Measurements from ENCODE around the gene BCLAF1. TPM values are rescaled to one million over a fixed set of nuclear protein-coding genes. Genes with fewer than 3 reads are reported as not detected.

The BCLAF1 gene
- 168 and 271 TPM in 2 replicates for total RNA-seq (2014; rRNA removed; shearing (Covaris generic))

GRCh38 chr6:136289579-136290409 lies at the start of gene BCLAF1:
TSS of gene BCLAF1 (minus strand) at chr6:136289846. CDS start at chr6:136279866, 9,980 bp downstream.
- peak; percentile 99 for DNase-seq (ENCODE audit: low read depth)

GRCh38 chr6:136338486-136338885 lies 48.8 kb upstream of the BCLAF1 start:
- no peak for DNase-seq (ENCODE audit: low read depth)

- DNase-seq (ENCODE audit: low read depth), result no peak
Measured at GRCh38 chr6:136337606-136338005, 48.0 kb upstream of the BCLAF1 start.

DNA sequence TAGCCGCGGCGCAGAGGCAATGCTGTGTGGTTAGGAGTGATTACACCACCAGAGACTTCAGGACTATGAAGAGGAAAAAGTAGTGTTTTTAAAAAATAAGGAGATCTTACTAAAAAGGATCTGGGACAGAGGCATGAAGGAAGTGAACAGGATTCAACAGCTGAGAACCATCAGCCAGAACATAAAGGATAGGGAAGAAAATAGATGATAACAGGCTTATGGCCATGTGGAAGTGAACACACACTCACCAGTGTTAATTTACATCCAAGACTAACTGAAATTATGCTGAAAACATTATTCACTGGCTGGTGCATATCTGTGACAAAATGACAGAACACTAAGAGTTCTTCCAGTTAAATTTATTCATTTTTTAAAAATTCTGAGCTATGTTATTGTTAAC lies 47.5 kb upstream of the BCLAF1 start:
- DNase-seq (ENCODE audit: low read depth), result no peak

- DNase-seq (ENCODE audit: low read depth), result no peak
Measured at GRCh38 chr6:136335736-136336363, 46.2 kb upstream of the BCLAF1 start.

GRCh38 chr6:136334853-136335252 lies 45.2 kb upstream of the BCLAF1 start:
- no peak for DNase-seq (ENCODE audit: low read depth)

DNA sequence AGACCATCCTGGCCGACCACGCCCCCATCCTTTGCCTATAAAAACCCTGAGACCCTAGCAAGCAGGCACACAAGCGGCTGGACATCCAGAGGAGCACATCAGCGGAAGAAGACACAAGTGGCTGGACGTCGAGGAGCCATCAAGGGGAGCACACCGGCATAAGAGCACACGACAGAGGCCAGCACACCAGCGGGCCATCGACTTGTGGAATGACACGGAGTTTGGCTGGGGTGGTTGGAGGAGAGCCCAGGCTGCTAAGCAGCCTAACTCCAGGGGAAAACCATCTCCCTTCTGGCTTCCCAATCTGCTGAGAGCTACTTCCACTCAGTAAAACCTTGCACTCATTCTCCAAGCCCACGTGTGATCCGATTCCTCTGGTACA lies 44.8 kb upstream of the BCLAF1 start:
- no peak for DNase-seq (ENCODE audit: low read depth)

GRCh38 chr6:136333824-136334464 lies 44.3 kb upstream of the BCLAF1 start:
- no peak for DNase-seq (ENCODE audit: low read depth)

GRCh38 chr6:136331461-136331860 lies 41.8 kb upstream of the BCLAF1 start:
- DNase-seq (ENCODE audit: low read depth), result no peak

- DNase-seq (ENCODE audit: low read depth), result no peak
Measured at GRCh38 chr6:136330634-136331033, 41.0 kb upstream of the BCLAF1 start.

GRCh38 chr6:136326038-136326553 lies 36.5 kb upstream of the BCLAF1 start:
- peak; percentile 15 for DNase-seq (ENCODE audit: low read depth)

DNA sequence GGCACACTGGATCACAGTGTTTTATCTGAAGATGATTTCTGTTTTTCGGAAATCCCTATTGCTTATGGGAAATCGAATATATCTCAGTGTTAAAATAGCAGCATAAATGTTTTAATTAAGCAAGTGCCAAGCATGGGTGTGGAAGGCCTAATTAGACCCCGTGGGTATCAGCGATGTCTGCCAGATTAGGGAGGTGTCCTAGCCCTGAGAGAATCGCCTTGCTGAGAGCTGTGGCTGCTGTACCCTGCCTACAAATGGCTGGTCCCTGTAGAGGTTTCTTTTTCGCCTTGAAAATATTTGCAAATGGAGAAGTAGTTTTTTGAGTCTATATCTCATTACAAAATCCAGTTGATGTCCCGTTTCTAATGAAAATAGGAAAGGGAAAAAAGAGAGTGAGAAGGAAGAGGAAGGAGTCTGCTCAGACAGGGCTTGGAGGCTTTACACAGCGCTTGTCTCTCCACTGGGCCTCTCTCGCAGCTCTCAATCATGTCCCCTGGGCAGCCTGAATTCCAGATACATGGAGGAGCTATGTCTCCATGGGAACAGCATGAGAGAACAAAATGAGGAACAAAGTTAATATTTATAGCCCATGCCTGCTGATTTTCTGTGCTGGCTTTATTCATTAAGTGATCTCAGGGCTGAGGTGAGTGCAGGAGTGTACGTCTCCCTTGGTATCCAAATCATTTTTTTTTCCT lies 35.2 kb upstream of the BCLAF1 start:
- no peak for DNase-seq (ENCODE audit: low read depth)

DNA sequence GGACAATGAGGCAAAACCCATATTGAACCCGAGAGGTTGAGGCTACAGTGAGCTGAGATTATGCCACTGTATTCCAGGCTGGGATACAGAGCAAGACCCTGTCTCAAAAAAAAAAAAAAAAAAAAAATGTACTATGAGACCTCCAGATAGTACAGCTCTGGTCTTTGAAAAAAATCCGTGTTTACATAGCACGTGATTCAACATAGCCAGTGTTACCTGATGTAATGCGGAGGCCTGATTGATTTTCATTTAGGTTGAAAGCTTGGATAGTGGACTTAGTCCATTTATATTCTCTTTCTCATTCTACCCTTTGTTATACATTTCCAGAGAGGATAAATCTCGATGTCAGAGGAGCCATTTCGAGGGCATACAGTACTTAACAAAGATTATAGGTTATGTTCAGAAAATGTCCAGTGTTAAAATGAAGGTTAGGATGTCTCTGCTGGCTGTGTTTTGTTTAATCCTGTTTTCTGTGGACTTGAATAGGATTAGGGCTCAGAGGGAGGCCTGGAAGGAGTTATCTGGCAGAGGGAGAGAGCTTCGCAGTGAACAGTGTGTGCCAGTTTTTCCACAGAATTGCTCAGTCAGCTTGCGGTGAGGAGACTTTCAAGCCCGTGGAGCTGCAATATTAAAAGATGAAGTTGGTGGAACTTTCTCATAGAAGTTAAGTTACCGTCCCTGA lies 33.9 kb upstream of the BCLAF1 start:
- no peak for DNase-seq (ENCODE audit: low read depth)

DNA sequence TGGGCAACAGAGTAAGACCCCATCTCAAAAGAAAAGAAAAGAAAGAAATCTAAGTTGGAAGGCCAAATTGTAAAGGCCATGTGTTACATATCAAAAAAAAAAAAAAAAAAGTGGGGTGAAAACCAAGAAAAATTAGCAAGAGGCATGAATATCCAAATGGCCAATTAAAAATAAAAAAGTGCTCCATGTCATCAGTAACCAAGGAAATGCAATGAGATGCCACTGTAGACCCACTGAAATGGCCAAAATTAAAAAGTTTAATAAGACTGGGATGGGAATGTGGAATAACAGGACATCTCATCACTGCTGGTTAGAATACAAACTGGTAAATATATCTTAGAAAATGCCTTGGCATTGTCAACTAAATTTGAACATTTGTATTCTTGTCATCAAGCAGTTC lies 30.1 kb upstream of the BCLAF1 start:
- DNase-seq (ENCODE audit: low read depth), result no peak

- no peak for DNase-seq (ENCODE audit: low read depth)
Measured at GRCh38 chr6:136318676-136319075, 29.0 kb upstream of the BCLAF1 start.

DNA sequence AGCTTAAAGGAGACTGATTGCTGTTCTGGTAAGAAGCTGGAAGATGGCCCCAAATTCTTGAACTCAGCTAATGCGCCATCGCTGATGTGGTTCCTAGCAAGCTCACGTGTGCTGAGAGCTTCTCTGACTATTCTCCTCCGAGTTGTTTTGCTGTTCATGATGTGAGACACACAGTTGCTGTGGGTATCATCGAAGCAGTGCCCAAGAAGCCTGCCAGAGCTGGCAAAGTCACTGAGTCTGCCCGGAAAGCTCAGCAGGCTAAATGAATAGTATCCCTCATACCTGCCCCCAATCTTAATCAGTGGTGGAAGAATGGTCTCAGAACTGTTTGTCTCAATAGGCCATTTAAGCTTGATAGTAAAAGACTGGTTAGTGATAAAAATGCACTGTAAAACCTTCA lies 28.3 kb upstream of the BCLAF1 start:
- DNase-seq (ENCODE audit: low read depth), result no peak

- DNase-seq (ENCODE audit: low read depth), result peak; percentile 54
Measured at GRCh38 chr6:136317021-136317694, 27.5 kb upstream of the BCLAF1 start.

GRCh38 chr6:136315594-136315993 lies 25.9 kb upstream of the BCLAF1 start:
- no peak for DNase-seq (ENCODE audit: low read depth)

DNA sequence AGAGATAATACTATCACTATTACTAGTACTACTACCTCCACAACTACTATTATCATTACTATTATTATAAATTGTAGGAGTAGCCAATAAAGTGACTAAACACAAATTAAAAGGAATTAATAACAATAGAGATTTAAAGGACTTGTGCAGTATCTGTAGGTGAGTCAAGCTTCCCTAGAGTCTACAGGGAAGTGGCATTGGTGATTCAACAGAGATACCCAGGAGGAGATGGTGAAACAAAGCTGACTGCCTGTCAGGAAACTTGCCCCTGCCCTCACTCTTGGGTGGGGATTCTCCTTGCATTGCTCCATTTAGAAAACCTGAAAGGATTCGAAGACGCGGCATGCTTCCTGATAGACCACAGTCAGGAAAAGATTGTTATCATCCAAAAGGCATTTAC lies 23.3 kb upstream of the BCLAF1 start:
- no peak for DNase-seq (ENCODE audit: low read depth)

DNA sequence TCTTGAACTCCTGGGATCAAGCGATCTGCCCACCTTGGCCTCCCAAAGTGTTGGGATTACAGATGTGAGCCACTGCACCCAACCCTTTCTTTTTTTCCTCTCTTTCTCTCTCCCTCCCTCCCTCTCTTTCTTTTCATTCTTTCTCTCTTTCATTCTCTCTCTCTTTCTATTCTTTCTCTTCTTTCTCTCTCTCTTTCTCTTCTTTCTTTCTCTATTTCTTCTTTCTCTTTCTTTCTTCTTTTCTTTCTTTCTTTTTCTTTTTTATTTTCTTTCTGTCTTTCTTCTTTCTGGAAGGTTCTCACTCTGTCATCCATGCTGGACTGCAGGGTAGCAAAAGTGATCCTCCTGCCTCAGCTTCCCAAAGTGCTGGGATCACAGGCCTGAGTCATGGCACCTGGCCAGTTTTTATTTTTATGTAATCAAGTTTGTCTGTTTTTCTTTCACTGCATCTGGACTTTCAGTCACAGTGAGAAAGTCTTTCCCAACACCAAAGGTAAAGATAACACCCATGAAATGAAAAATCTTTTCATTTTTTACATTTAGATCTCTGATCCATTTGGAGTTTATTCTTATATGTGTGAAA lies 20.2 kb upstream of the BCLAF1 start:
- no peak for DNase-seq (ENCODE audit: low read depth)

All from Daoy (cell line).